GM21786 (cell line): Measurements from ENCODE around the gene ARMC5.
A peak's percentile ranks its signal among the peaks of the same experiment; 100 is the strongest.
"Not testable (repeated sequence)": the region's sequence is repeated elsewhere in the genome, so short reads cannot be mapped to it uniquely, and the experiment has no call there.

Source experiments
- ATAC-seq: cut with Tn5 transposase; IDR thresholded peaks from one replicate; pipeline ENCODE4 v1.9.1; 2021; ENCODE audit not compliant: unreplicated experiment

Gene ARMC5

GRCh38 chr16:31430380-31431052 is 28.8 kb upstream of the ARMC5 start:
- no peak for ATAC-seq

GRCh38 chr16:31435341-31436220 is 23.7 kb upstream of the ARMC5 start:
- no peak for ATAC-seq

GRCh38 chr16:31436221-31437045 is 22.9 kb upstream of the ARMC5 start:
- no peak for ATAC-seq

- ATAC-seq = no peak
These were observed 20.9 kb upstream of the ARMC5 start for GRCh38 chr16:31438414-31438813.

GRCh38 chr16:31439023-31439422 is 20.3 kb upstream of the ARMC5 start:
- ATAC-seq = not testable (repeated sequence)

GRCh38 chr16:31439519-31439918 is 19.8 kb upstream of the ARMC5 start:
- ATAC-seq = no peak

GRCh38 chr16:31440516-31441184 is 18.7 kb upstream of the ARMC5 start:
- ATAC-seq = no peak

- ATAC-seq = no peak
These were observed 17.3 kb upstream of the ARMC5 start for GRCh38 chr16:31441956-31442355.

- ATAC-seq = not testable (repeated sequence)
These were observed 13.4 kb upstream of the ARMC5 start for GRCh38 chr16:31445931-31446330.

- no peak for ATAC-seq
These were observed 8.1 kb upstream of the ARMC5 start for GRCh38 chr16:31451201-31451600.

GRCh38 chr16:31451681-31452351 is 7.5 kb upstream of the ARMC5 start:
- ATAC-seq = no peak

- no peak for ATAC-seq
These were observed 6.6 kb upstream of the ARMC5 start for GRCh38 chr16:31452631-31453106.

- ATAC-seq = no peak
These were observed 5.8 kb upstream of the ARMC5 start for GRCh38 chr16:31453255-31454204.

GRCh38 chr16:31455601-31456314 is 3.5 kb upstream of the ARMC5 start:
- ATAC-seq = no peak

- ATAC-seq = no peak
These were observed 2.3 kb upstream of the ARMC5 start for GRCh38 chr16:31456988-31457360.

- ATAC-seq = no peak
These were observed 1.0 kb upstream of the ARMC5 start for GRCh38 chr16:31458073-31458843.

- ATAC-seq = peak; percentile 59
These were observed 633 bp downstream of the ARMC5 start for GRCh38 chr16:31459687-31460581.
